Activated T-cell treated with anti-CD3 and anti-CD28 coated beads, Interleukin-2, amount 50 U/mL, for 1 hour (primary cell): ENCODE data around the gene NR2F6.
"Not testable (repeated sequence)": the region's sequence is repeated elsewhere in the genome, so short reads cannot be mapped to it uniquely, and the experiment has no call there.

Experiments
- DNase-seq: peaks from one replicate; pipeline ENCODE4 v3.0.0-alpha.2; 2020

The NR2F6 gene

GRCh38 chr19:17210296-17210695 lies 35.4 kb downstream of the NR2F6 start:
- DNase-seq, result no peak

GRCh38 chr19:17209126-17210036 lies 36.3 kb downstream of the NR2F6 start:
- peak; percentile 48 for DNase-seq

GRCh38 chr19:17206736-17207581 lies 38.8 kb downstream of the NR2F6 start:
- no peak for DNase-seq

- DNase-seq, result peak; percentile 69
Measured at GRCh38 chr19:17205237-17206140, 40.2 kb downstream of the NR2F6 start.

GRCh38 chr19:17202713-17203112 lies 43.0 kb downstream of the NR2F6 start:
- DNase-seq, result no peak

- no peak for DNase-seq
Measured at GRCh38 chr19:17202249-17202648, 43.5 kb downstream of the NR2F6 start.

GRCh38 chr19:17200408-17201079 lies 45.2 kb downstream of the NR2F6 start:
- DNase-seq, result no peak

GRCh38 chr19:17197666-17198065 lies 48.1 kb downstream of the NR2F6 start:
- no peak for DNase-seq

- no peak for DNase-seq
Measured at GRCh38 chr19:17196610-17197009, 49.1 kb downstream of the NR2F6 start.

- DNase-seq, result no peak
Measured at GRCh38 chr19:17195106-17195505, 50.6 kb downstream of the NR2F6 start.

- no peak for DNase-seq
Measured at GRCh38 chr19:17194608-17195007, 51.1 kb downstream of the NR2F6 start.

GRCh38 chr19:17192751-17193150 lies 53.0 kb downstream of the NR2F6 start:
- DNase-seq, result no peak

GRCh38 chr19:17191736-17192135 lies 54.0 kb downstream of the NR2F6 start:
- DNase-seq, result not testable (repeated sequence)

GRCh38 chr19:17185590-17185989 lies 60.1 kb downstream of the NR2F6 start:
- no peak for DNase-seq

GRCh38 chr19:17184371-17184841 lies 61.3 kb downstream of the NR2F6 start:
- peak; percentile 53 for DNase-seq

- peak; percentile 38 for DNase-seq
Measured at GRCh38 chr19:17183858-17184321, 61.8 kb downstream of the NR2F6 start.

GRCh38 chr19:17183271-17183761 lies 62.4 kb downstream of the NR2F6 start:
- peak; percentile 32 for DNase-seq
